NCI-H2081 treated with DMSO at 0.1 percent for 48 hours (cell line): ENCODE measurements around the gene HOTAIR.

Source experiments
- DNase-seq: peaks from one replicate; lab custom pipeline; 2025; lab: John Stamatoyannopoulos, UW

The HOTAIR gene

DNA sequence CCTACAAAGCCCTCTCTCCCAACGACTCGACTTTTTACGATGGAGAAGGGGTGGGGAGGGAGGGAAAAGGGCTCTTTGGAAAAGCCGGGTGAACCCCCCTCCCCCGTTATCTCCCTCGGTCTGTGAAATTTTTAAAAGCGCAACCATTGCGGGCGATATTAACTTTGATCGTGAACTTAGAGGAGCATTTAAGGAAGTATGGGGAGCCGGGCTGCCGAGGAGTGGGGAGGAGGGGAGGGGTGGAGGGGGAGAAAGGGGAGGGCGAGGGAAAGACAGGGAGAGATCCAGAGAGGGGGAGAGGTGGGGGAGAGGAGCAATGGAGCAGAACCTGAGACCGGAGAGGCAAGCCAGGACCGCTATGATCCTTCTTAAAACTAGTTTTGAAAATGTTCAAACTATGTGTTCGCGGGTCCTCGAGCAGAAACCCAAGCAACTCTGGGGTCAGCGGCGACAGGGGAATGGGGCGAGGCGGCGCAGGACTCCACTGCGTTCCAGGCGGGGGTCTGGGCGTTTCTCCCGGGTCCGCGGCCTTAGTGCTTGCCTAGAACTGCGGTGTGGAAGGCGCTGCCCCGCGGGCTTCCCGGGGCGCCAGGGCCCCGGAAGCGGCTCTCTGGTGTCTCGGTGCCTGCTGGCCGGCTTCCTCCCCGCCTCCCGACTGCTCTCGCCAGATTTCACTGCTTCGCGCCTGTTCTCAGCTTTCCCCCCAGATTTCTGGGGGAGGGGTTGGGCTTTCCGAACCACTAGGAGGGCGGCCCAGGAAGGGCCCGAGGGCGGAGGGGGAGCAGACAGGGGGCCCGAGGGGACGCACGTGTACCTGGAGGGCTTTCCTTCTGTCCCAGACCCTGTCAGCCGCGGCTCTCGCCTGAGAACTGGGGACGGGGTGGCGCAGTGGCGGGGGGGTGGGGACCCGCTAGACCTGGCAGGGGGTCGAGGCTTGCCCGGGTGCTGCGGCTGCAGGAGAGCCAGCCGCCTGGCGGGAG lies at the start of gene HOTAIR:
TSS of gene HOTAIR (minus strand) at position 871 of the 980 bp plus-strand sequence.
- DNase-seq = no peak

DNA sequence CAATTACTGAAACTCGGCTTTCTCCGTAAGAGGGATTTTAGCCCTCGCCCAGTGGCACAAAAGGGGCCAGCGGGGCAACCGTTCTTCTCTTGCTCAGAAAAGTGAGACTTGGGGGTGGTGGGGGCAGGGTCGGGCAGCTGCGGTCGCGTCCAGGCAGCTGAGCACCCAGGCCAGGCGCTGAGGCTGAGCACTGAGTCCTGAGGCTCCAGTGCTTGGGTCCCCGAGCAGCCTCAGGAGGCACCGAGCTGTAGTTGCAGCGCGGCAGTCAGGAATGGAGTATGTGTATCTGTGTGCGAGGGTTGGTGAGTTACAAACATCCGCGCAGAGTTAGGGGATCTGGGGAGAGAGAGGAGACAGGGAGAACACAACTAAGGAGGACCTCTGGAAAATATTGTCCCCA lies 49.4 kb upstream of the HOTAIR start:
- no peak for DNase-seq

DNA sequence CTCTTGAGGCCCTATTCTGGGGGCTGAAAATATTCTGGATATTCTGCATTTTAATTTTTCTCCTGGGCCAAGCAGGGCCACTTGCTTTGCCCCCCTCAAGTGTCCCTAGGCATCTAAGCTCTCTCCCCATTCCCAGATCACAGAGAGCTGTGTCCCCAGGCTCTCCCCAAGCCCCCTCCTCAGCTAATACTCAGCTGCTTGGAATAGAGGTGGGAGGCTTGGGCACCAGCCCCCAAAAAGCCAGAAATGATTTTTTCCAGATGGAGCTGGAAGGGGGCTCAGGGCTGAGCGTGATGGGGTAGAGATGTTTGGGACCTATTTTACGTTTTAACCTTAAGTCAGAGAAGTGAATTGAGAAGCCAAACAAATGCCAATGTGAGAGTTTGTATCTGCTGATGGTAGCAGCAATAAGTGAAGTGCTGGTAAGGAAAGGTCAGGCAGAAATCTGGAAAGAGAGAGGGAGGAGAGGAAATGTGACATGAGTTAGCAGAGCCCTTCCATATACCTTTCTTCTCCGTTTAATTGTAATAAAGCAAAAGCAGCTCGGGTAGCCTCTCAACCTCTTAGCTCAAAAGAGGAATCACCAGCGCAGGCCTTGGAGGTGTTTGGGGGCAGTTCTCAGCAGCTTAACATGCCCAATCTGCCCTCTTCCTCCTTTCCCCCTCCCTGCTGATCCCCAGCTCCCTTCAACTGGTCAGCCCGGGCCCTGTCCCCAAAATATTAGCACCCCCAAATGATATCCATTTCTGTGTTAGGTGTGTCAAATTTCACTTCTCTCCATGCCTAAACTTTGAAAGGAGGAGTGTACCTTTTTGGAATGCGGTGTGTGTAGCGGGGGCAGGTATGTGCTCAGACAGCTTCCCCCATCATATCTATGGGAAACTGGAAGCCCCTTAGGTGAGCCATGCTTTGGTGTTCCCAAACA lies 48.5 kb upstream of the HOTAIR start:
- no peak for DNase-seq

DNA sequence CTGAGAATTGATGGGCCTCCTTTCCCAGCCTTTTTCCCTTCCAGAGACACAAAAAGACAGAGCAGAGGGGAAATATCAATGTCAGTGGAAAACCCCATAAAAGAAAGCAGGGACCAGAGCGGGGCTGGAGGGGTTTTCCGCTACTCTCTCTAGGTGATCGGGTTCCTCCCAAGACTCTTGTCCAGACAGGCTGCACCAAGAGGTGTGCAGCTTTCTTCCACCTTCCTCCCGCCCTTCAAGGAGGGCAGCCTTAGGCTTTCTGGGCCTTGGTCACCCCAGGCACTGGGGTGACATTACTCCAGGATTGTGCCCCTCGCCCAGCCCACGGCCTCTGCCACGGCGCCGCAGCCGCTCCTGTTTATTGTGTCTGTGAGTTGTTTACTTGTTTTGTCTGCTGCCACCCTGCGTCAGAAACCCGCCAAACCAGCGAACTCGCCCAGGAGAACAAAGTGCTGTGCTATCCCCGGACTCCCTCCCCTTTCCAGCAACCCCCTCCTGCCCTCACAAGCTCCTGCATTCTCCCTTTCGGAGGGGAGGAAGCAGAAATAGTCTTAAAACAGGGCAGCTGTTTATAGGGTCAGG lies 46.8 kb upstream of the HOTAIR start:
- DNase-seq = no peak

DNA sequence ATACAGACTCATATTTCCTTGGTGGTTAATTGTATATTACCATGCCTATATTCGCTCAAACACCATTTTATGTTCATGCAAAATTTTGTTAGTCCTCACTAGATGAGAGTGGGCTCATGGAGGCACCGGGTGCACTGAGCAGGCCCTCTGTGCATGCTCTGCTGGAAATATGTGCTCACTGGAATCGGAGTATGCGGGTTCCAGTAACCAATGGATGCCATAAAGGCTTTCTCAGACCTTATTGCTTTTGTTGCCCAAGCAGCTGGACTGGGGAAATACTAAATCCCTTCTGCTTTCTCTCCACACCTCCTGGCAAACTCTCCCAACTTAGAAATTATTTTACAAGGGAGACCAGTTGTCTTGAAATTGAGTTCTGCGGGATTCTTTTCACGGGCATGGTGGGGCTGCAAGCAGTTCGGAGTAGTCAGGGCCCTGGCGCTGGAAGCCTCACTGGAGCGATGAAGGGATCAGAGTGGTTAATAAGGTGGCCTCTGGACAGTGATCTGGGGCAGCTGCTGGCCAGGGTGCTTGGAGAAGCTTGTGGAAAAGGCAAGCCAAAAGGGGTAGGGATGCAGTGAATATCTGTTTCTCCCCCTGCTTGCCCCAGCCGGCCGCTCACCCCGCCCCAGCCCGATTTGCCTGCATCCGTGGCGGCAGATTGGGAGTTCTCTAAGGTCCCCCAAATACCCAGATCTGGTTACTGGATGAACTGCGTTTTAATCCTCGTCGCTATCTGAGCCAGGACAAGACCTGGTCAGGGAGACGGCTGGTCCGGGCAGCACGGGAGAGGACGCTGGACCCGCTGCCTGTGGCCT lies 46.0 kb upstream of the HOTAIR start:
- no peak for DNase-seq

DNA sequence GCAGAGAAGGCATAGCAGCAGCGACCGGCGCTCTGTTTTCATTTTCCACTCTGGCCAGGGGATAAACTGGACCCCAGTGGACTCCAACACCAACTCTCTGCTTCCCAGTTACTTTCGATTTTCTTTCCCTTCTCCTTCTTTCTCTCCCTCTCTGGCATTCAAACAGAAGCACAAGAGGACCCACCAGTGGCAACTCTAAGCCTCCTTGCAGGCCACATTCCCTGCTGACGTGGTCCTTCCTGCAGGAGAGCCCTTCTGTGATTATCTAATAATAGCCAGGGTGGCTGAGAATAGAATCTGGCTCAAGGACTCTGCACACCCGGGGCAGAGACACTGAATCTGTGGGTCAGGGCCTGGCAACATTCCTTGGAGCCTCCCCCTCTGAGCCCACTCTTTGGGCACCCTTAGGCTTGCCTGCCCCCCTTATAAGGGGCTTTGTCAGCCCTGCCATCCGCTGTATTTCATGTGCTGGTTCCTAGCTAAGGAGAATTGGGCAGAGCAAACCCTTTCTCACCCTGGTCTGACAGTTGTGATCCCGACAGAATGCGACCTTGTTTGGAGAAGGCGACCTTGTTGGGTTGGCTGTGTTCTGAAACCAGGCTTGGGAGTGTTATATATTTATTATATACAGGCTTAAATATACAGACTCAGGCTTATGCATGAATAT lies 45.3 kb upstream of the HOTAIR start:
- no peak for DNase-seq

DNA sequence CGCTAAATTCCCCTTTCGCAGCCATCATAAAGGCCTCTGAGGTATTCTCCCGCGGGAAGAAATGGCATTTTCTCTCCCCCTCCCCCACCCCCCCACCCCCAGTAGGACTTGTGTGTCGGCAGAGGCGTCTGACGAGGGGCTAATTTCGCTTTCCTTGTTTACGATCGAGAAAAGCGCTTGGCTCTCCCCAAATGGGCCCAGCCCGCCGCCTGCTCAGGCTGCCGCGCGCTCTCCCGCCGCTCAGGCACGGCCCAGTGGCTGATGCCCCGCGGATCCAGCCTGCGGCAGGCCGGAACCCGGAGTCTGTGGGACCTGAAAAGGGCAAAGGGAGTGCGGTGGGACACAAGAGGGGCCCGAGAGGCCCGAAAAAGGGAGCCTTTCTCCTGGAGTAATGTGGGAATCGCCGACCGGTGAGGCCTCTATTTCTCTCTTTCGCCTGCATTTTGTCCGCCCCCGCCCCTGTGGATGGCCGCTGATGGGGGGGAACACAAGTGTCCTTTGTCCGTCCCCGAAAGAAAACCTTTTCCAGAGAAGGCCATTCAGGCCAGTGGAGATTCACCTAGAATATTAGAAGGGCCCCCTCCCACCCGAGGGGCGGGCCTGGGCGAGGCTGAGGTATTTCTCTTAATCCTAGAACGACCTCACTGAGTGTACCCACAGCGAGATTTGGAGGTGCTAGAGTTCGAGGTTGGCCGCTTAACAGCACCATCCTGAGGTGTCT lies 44.5 kb upstream of the HOTAIR start:
- no peak for DNase-seq

DNA sequence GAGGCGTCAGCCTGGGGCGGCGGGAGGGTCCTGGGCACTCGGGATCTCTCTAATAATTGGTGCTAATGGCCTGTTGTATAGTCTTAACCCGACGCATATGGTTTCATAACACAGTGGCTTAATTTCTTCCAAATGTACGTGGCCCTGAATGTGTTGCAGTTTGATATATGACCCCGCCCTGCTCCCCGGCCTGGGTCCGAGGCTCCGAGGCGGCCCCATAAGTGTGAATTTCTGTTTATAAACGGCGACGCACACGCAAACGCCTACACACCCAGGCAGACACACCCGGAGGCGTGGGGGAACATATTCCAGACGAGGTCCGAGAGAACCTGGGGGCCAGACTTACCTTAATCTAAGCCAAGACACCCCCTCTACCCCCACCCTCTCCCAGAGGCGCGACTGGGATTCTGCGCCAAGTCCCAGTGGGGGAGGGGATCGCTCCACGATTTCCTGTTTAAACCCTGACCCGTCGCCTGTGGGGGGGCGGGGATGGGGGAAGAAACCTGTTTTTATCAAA lies 43.8 kb upstream of the HOTAIR start:
- DNase-seq = no peak

DNA sequence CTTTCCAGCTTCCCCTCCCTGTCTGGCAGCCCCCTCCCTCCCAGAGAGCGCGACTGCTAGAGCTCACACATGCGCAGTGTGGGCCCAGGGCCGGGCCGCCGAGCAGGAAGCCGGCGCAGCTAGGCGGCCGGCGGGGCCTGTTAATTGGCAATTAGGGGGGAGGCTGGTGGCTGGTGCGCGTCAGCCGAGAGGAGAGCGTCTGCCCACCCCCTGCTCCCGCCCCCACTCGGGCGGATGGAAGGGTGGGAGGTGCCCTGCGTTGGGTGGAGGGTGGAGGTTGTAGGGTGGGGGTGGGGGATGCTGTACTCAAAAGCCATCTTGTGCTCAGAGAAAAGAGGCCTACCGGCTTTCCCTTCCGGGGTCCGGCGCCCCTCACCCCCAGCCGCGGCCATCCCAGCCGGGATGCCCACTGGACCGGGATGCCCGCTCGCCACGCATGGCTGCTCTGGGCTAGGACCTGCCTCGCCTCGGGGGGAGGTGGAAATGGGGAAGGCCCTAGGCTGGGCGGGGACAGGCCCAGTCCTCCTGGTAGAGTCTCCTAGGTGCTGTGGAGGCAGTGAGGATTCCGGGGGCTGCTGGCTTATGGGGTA lies 43.2 kb upstream of the HOTAIR start:
- peak; percentile 37 for DNase-seq

DNA sequence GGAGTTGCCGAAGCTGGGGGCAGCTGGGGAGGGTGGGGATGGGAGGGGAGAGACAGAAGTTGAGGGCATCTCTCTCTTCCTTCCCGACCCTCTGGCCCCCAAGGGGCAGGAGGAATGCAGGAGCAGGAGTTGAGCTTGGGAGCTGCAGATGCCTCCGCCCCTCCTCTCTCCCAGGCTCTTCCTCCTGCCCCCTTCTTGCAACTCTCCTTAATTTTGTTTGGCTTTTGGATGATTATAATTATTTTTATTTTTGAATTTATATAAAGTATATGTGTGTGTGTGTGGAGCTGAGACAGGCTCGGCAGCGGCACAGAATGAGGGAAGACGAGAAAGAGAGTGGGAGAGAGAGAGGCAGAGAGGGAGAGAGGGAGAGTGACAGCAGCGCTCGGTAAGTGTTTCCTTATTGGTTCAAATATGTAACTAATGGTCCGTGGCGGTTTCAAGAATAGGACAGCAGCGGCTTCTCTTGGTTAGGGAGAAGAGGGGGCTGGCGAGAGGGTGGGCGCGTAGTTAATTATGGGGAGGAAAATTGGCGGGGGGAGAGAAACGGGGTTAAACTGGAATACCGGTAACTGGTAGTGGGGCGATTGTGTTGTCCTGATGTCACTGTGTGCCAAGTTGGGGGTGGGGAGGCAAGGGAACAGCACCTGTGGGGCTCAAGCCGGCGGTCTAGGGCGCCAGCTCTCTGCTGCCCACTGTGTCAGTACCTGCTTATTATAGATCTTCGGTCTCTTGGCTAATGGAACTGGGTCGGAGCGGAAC lies 42.5 kb upstream of the HOTAIR start:
- DNase-seq = no peak

DNA sequence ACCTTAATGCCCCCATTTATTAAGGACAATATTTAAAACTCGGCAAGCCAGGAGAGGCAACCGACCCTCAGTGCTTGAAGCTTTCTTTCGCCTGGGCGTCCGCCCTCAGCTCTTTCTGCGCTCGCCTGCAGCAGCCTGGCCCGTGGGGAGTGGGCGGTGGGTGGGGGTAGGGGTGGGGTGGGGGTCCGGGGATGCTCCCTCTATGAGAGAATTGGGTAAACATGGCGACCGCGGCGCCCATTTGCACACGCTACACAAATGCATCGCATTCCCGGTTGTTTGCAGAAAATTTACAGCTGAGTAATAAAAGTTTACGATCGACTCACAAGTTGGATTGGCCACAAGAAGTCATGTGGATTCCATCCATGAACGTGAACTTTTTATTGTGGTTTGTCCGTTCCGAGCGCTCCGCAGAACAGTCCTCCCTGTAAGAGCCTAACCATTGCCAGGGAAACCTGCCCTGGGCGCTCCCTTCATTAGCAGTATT lies 41.8 kb upstream of the HOTAIR start:
- DNase-seq = no peak

DNA sequence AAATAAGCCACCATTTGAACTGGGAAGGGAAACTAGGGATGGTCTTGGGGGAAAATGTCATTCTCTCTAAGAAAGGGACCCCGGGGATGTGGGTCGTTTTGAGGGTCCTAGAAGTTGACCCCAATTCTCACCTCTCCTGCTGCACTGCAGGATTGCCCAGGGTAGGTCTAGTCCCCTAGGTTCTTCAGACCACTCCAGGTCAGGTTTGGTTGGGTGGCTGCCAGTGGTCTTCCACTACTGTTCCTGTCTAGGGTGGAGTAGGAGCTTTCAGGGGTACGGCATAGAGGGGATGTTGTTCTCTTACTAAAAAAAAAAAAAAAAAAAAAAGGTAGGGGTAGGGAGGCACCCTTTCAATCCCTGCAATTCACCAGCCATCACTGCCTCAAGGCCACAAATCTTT lies 41.3 kb upstream of the HOTAIR start:
- no peak for DNase-seq

DNA sequence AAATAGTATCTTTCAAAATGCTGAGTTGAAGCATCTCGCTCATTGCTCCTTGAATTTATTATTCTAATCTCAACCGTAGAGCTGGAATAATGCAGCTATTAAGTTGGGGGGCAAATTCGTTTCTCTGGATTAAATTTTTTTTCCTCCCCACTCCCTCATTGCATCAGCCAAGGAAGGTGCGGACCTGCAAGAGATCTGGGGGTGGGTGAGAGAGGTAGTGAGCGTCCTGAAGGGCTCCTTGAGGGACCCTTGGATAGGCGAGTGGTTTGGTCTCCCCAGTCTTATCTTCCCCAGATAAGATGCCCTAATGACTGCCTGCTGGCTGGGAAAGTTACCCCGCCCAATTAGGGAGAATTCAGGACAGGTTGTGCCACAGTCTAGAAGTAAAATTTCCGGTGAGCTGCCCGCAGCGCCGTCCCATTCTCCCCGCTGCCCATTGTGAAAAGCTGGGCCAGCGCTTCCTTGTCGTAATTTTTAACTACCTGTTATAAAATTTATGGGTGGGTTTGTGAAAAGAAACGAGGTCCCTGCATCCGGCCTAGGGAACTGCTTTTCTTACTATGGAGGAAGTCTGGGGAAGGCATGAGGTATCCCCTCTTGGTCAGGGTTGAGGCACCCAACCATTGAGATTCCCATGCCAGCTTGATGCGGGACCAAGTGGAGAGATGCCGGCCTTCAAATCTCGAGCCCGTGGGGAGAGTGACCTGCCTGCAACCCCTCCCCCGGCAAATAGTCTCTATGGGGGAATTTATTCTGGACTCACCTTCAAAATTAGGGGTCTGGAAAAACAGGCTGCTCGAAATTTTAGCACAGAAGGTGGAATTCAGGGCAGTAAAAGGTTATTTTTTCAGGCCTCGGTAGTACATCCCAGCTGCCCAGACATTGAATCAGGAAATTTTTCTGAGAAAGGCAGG lies 40.5 kb upstream of the HOTAIR start:
- DNase-seq = no peak

DNA sequence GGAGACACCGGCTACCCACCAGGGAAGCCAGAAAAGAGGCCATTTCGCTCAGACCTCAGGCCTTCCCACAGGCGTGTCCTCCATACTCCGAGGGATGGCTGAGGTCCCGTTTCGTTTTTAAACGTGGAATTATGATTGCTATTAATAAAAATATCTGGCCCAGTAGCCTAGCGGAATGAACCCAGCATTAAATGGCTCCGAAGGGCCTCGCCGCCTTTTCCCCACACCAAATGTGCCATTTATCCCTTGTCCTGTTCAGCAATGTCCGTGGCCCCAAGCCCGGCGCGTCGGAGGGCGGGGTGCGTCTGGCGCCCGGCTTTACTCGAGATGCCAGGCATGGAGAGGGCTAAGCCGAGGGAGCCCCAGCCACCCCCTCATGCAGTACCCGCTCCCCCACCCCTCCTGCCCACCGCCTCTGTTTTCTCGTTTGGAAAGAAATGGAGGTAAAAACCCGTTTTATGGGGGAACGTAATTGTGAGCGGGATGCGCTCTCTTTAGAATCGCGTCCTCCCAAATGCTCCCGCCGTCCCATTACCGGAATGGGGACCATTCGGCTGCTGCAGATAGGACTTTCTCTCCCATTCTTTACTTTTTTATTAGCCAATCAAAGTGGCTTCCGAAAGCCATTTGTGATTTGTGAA lies 39.7 kb upstream of the HOTAIR start:
- DNase-seq = no peak

DNA sequence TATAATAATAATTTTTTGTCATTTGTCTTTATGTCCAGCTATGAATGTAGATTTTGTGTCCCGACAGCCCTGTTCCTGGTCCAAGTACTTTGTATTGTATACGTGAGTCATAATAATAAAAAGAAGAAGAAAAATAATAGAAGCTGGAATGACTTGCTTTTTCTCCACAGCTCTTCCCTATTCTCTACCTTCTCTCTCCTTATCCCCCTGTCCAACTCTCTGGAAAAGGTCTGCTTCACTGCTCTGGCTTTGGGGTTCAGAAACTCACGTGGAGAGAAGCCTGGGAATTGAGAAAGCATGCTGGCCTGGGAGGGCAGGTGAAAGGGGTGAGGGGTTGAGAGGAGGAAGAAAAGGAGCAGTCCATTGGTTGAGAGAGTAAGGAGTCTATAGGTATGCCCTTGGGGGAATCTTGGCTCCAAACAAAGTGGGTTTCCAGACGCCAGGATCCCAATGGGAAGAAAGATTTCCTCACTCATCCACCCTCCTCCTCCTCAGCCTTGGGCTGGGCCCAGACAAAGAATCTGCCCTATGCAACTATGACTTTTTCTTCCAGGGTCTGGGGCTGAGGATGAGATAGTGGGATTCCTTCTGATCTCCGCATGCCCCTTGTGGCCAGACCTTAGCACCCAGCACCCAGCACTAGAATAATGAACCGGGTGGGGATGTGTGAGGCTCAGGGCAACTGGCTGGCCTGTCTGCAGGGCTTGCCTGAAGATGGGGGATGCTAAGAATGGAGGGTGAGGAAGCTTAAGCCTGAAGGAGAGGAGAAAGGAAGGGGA lies 38.1 kb upstream of the HOTAIR start:
- DNase-seq = no peak
